ENCODE results near the gene RTN1.

Gene RTN1

DNA sequence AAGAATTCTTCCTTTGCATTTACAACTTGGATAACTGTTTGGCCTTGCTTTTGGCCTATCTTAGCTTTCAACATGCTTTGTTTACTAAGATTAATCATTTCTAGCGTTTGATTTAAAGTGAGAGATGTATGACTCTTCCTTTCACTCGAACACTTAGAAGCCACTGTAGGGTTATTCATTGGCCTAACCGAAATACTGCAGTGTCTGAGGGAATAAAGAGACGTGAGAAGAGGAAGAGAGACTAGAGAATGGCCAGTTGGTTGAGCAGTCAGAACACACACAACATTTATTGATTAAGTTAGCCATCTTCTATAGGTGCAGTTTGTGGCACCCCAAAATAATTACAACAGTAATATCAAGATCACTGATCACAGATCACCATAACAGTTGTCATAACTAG lies 231.7 kb downstream of the RTN1 start:
- no peak overlapping the region for H3K4me2 ChIP-seq
- no peak overlapping the region for H3K4me3 ChIP-seq
- H3K27me3 ChIP-seq: no peaks in the 10 kb centered on the region
- H3K9ac ChIP-seq: no peak overlapping the region
- H3K27ac ChIP-seq: no peak overlapping the region
- no peak for TF ChIP-seq Cebpa-rat (IDR thresholded peaks at IDR 0.05)
- no peaks in the 10 kb centered on the region for H3K4me1 ChIP-seq
- H3K36me3 ChIP-seq: no peaks in the 10 kb centered on the region
- H3K9me3 ChIP-seq: peaks cover 10% of the 10 kb centered on the region
- no peaks in the 10 kb centered on the region for H4K20me1 ChIP-seq

DNA sequence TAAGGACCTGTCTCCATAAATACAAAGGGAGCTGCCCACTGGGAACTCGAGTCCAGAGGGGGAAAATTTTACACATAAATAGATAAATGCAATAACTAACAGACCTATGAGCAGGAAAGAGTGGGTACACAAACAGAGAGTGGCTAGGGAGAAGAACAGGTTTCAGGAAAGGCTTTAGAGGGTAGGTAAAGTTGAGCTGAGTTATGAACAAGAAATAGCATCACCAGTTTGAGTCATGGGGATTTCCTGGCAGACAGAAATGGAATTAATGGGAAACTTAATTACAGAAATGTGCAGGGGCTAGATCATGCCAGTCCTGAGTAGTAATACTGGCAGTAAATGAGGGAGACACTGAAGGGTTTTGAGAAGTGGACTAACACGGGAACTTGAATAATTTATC lies 236.0 kb downstream of the RTN1 start:
- H3K9me3 ChIP-seq: peaks cover 5% of the 10 kb centered on the region; the same call in 1 of the 2 replicates
- no peak overlapping the region for H3K9ac ChIP-seq
- H3K27ac ChIP-seq: no peak overlapping the region
- no peak overlapping the region for H3K4me3 ChIP-seq
- no peak for TF ChIP-seq Cebpa-rat (IDR thresholded peaks at IDR 0.05)
- no peaks in the 10 kb centered on the region for H3K36me3 ChIP-seq
- H3K4me2 ChIP-seq: no peak overlapping the region
- H3K4me1 ChIP-seq: no peaks in the 10 kb centered on the region
- H3K27me3 ChIP-seq: no peaks in the 10 kb centered on the region
- H4K20me1 ChIP-seq: no peaks in the 10 kb centered on the region

DNA sequence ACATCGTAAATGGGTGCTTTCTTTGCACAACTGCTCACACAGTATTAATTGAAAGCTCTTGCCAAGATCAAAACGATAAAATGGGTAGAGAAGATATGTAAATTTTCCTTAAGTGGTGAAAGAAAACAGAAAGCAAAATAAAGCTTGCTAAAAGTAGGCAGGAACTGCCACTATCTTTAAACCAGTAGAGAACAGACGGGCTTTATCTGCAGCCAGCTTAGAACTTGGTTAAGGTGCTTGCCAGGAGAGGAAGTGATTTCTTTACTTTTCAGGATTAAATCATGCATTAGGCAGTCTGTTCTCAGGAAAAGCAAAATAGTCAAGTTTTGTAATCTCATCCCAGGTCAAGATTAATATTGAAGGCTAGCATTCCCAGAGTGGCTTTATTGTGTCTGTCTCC lies 237.1 kb downstream of the RTN1 start:
- Histone ChIP-seq H3K4me1 (no peaks in the 10 kb centered on the region), H3K9ac (no peak overlapping the region), H3K4me3 (no peak overlapping the region), H4K20me1 (no peaks in the 10 kb centered on the region), H3K4me2 (no peak overlapping the region), H3K27ac (no peak overlapping the region), H3K36me3 (no peaks in the 10 kb centered on the region), H3K27me3 (no peaks in the 10 kb centered on the region), H3K9me3 (peaks cover 5% of the 10 kb centered on the region; the same call in 1 of the 2 replicates)
- TF ChIP-seq Cebpa-rat (IDR thresholded peaks at IDR 0.05): no peak

DNA sequence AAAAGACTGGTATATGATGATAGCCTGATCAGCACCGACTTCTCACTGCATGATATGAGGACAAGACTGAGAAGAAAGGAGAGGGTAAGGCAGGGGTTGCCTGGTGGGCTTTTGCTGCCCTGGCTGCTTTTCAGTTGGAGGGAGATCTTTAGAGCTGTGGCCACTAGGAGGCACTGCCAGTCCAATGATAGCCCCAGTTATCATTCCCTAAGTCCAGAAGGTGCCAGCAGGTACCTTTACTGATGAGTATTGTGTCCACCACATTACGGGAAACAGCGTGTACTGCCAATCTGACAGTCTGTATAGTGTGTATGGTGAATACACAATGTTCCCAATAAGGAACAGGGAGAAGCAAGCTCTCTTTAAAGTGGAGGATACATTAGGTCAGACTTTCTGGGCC lies 238.2 kb downstream of the RTN1 start:
- H3K36me3 ChIP-seq: no peaks in the 10 kb centered on the region
- peaks cover 5% of the 10 kb centered on the region; the same call in 1 of the 2 replicates for H3K9me3 ChIP-seq
- H3K27me3 ChIP-seq: no peaks in the 10 kb centered on the region
- no peak overlapping the region for H3K4me2 ChIP-seq
- no peak overlapping the region for H3K9ac ChIP-seq
- H4K20me1 ChIP-seq: no peaks in the 10 kb centered on the region
- TF ChIP-seq Cebpa-rat (IDR thresholded peaks at IDR 0.05): no peak
- H3K4me3 ChIP-seq: no peak overlapping the region
- no peaks in the 10 kb centered on the region for H3K4me1 ChIP-seq
- no peak overlapping the region for H3K27ac ChIP-seq

DNA sequence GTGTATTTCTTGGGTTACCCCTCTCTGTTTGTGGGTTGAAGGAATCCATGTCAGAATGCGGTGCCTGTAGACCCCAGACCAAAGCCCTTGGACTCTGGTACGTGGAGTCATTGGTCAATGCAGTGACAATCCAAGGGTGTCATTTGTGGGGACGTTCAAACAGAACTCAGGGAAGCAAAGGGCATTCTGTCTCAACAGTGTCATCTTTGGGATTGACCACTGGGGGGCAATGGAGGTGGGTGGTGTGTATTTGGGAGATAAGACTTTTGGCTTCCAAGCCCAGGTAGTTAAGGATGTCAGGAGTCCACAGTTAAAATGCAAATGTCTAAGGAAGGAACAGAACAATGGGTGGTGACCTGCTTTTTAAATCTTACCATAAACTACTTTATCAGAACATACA lies 239.3 kb downstream of the RTN1 start:
- no peak overlapping the region for H3K4me2 ChIP-seq
- no peaks in the 10 kb centered on the region for H3K27me3 ChIP-seq
- no peak overlapping the region for H3K9ac ChIP-seq
- no peak overlapping the region for H3K4me3 ChIP-seq
- H3K36me3 ChIP-seq: no peaks in the 10 kb centered on the region
- no peak overlapping the region for H3K27ac ChIP-seq
- H3K4me1 ChIP-seq: no peaks in the 10 kb centered on the region
- no peaks in the 10 kb centered on the region for H4K20me1 ChIP-seq
- TF ChIP-seq Cebpa-rat (IDR thresholded peaks at IDR 0.05): no peak
- H3K9me3 ChIP-seq: peaks cover 5% of the 10 kb centered on the region; the same call in 1 of the 2 replicates

DNA sequence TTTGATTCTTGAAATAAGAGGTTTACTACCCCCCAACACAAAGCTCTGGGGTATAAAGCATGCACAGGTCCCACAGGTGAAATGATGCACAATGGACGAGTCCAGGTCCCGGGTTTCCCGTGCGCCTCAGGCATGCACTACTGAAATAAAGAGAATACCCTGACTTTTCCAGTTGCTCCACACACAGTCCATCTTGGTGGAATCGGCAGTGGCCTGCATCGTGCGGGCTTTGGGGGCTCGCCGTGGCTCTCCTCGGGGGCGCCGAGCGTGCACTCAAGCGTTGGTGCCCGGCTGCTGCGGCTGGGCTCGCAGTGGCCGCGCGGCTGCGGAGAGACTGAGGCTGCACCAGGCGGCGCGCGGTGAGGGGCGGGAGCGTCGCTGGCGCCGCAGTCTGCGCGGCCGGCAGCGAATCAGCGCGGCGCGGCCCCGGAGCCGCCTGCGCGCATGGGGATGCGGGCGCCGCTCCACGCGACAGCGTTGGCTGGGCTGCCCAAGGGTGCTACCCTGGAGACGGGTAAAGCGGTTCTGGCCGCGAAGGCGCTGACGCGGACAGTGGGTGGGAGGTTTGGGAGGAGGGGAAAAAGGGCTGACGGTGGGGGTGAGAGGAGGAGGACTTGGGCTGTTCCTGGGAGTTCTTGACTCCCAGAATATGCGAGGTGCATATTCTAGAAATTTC lies 240.2 kb downstream of the RTN1 start:
- Histone ChIP-seq H3K4me1 (no peaks in the 10 kb centered on the region), H3K9me3 (peaks cover 5% of the 10 kb centered on the region; the same call in 1 of the 2 replicates), H4K20me1 (no peaks in the 10 kb centered on the region), H3K27ac (no peak overlapping the region), H3K27me3 (no peaks in the 10 kb centered on the region), H3K9ac (no peak overlapping the region), H3K4me3 (no peak overlapping the region), H3K36me3 (no peaks in the 10 kb centered on the region), H3K4me2 (no peak overlapping the region)
- no peak for TF ChIP-seq Cebpa-rat (IDR thresholded peaks at IDR 0.05)

DNA sequence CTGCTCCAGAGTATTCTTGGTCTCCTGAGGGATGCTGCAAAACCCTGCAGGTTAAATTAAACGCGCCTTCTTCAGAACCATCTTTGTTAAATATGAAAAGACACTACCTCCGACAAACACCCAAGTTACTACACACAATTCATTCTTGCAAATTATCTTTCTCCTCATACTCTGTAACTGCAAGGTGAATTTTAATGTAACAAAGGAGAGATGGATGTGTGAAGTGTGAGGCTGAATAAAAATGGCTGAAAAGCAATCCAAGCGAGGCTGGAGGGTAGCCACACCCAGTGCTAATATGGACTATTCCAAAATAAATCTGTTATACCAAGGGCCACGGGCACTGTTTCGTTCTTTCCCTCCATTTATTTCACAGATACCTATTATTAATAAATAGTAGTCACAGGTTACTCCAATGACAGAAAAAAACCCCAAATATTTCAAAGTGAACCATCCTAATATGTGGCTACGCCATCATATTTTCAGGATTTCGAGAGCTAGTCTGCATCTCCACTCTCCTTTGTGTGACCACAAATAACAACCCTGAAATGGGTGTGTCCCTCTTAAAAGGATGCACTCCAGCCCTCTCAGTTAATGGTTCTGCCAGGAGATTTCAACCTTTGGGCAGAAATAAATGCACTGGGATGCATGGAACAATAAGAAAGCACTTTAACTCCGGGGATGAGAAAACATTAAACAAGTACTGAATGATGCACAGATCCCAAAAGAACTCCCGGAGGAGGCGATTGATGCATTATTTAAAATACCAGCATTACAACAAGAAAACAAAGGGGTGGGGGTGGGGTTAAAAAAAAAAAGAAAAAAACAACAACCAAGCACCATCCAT lies 240.9 kb downstream of the RTN1 start:
- H3K27me3 ChIP-seq: no peaks in the 10 kb centered on the region
- H3K36me3 ChIP-seq: no peaks in the 10 kb centered on the region
- H4K20me1 ChIP-seq: no peaks in the 10 kb centered on the region
- H3K9me3 ChIP-seq: peaks cover 5% of the 10 kb centered on the region; the same call in 1 of the 2 replicates
- no peaks in the 10 kb centered on the region for H3K4me1 ChIP-seq
- H3K27ac ChIP-seq: no peak overlapping the region
- no peak overlapping the region for H3K4me2 ChIP-seq
- H3K4me3 ChIP-seq: no peak overlapping the region
- H3K9ac ChIP-seq: no peak overlapping the region
- no peak for TF ChIP-seq Cebpa-rat (IDR thresholded peaks at IDR 0.05)

DNA sequence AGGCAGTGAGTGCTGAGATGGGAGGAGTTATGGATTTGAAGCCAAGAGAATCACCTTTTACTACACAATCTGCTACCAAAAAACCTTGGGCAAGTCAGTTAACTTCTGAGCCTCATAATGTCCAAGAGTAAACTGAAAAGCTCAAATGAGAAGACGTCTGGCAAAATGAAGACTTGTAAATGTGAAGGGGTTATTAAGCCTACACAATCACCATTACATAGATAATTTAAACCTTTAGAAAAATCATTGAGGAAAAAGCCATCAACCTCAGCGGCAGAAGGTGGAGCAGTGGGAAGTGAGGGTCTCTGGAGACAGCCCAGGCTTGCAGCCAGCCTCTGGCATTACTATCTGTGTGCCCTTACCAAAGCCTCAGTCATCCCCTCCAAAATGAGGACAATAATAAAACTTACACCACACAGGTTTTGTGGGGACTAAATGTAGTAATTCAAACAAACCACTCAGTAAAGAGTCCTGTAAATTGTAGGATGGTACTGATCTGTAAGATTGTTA lies 243.5 kb downstream of the RTN1 start:
- H3K4me3 ChIP-seq: no peak overlapping the region
- no peaks in the 10 kb centered on the region for H3K27me3 ChIP-seq
- no peak overlapping the region for H3K27ac ChIP-seq
- H3K9ac ChIP-seq: no peak overlapping the region
- H3K9me3 ChIP-seq: peaks cover 5% of the 10 kb centered on the region; the same call in 1 of the 2 replicates
- no peaks in the 10 kb centered on the region for H3K4me1 ChIP-seq
- no peak for TF ChIP-seq Cebpa-rat (IDR thresholded peaks at IDR 0.05)
- no peak overlapping the region for H3K4me2 ChIP-seq
- no peaks in the 10 kb centered on the region for H3K36me3 ChIP-seq
- H4K20me1 ChIP-seq: no peaks in the 10 kb centered on the region

DNA sequence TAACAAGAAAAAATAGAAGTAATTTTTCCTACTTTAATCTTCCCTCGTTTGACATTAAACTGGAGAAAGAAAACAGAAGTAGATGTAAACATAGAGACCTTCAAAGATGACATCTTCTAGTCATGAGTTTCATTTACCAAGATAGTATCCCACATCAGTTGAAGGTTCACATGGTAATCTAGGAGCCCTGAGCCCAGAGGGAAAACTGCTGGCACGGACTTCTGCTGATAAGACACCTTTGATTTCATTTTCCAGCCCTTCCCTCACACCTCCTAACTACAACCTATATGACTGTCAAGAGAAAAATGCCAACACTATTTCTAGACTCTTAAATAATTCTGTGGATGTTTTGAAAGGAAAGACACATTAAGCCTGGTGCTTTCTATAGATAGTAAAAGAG lies 247.9 kb downstream of the RTN1 start:
- Histone ChIP-seq H3K4me3 (no peak overlapping the region), H3K27me3 (no peaks in the 10 kb centered on the region), H3K36me3 (no peaks in the 10 kb centered on the region), H3K9ac (no peak overlapping the region), H3K4me2 (no peak overlapping the region), H3K4me1 (no peaks in the 10 kb centered on the region), H4K20me1 (no peaks in the 10 kb centered on the region), H3K27ac (no peak overlapping the region), H3K9me3 (no peaks in the 10 kb centered on the region)
- TF ChIP-seq Cebpa-rat (IDR thresholded peaks at IDR 0.05): no peak

DNA sequence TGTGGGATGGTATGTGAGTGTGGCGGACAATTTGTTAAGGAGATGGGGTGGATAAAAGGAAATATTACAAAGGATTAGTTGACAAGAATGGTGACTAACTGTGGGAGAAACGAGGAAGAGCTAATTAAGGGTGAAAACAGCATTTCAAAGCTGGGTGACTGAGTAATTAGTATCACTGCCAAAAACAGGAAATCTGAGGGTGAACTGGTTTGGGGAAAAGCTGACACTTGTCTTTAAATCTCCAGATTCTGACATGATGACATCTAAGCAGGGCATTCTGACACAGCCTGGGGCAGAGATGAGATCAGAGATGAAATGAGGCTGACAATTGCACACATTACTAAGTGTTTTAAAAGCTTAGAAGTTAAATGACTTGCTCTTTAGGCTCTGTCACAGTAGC lies 251.5 kb downstream of the RTN1 start:
- no peaks in the 10 kb centered on the region for H4K20me1 ChIP-seq
- H3K36me3 ChIP-seq: no peaks in the 10 kb centered on the region
- H3K27me3 ChIP-seq: no peaks in the 10 kb centered on the region
- H3K9me3 ChIP-seq: no peaks in the 10 kb centered on the region
- no peak overlapping the region for H3K4me3 ChIP-seq
- H3K4me1 ChIP-seq: no peaks in the 10 kb centered on the region
- TF ChIP-seq Cebpa-rat (IDR thresholded peaks at IDR 0.05): no peak
- no peak overlapping the region for H3K9ac ChIP-seq
- H3K27ac ChIP-seq: no peak overlapping the region
- H3K4me2 ChIP-seq: no peak overlapping the region

Data from BLaER1 (cell line).